IMR-90 (cell line): ENCODE results near the gene SYMPK. TPM values are rescaled to one million over a fixed set of nuclear protein-coding genes. Genes with fewer than 3 reads are reported as not detected.

Experiments
- ATAC-seq: fragments of 200-7000 bp; cut with Tn5 transposase; 2 replicates; pipeline ENCODE4 v1.9.1; 2020; ENCODE audit warnings: low read depth, mild to moderate bottlenecking, moderate library complexity
- BruUV-seq: library from RNA; stranded (reverse); fragments of 400-500 nt; replicated peaks from 2 replicates; lab custom pipeline; 2021; lab: Mats Ljungman, UMichigan
- CTCF ChIA-PET: fragments of 300-600 bp; formaldehyde crosslinking; extraction: SDS; loops from one replicate; lab custom pipeline; 2021; ENCODE audit warnings: antibody characterized with exemption; lab: Yijun Ruan, JAX
- POLR2A ChIA-PET: fragments of 300-600 bp; sonication (Branson Sonifier 250); formaldehyde crosslinking; loops from one replicate; lab custom pipeline; 2022; ENCODE audit warnings: antibody characterized with exemption; ENCODE audit not compliant: unreplicated experiment; lab: Charles Lee
- DNase-seq: peaks from one replicate; pipeline ENCODE4 v3.0.0; 2013
- H2AFZ ChIP-seq: replicated peaks from 2 replicates; pipeline ENCODE3; 2013; ENCODE audit warnings: low read length, mild to moderate bottlenecking; ENCODE audit not compliant: poor library complexity
- H2AK5ac ChIP-seq: 2 replicates; pipeline ENCODE4 v1.6.1; 2013; ENCODE audit warnings: low read depth, low read length, inconsistent platforms
- H2AK9ac ChIP-seq: replicated peaks from 2 replicates; pipeline ENCODE3; 2013; ENCODE audit warnings: mild to moderate bottlenecking, low read depth, low read length, moderate library complexity; ENCODE audit not compliant: poor library complexity
- H2BK120ac ChIP-seq: 2 replicates; pipeline ENCODE4 v1.6.1; 2013; ENCODE audit warnings: low read depth, low read length, inconsistent platforms
- H2BK15ac ChIP-seq: 3 replicates; pipeline ENCODE4 v1.6.1; 2013; ENCODE audit warnings: low read depth, low read length, inconsistent platforms
- H2BK20ac ChIP-seq: 2 replicates; pipeline ENCODE4 v1.6.1; 2013; ENCODE audit warnings: low read depth, mild to moderate bottlenecking, inconsistent platforms, low read length, moderate library complexity
- H2BK5ac ChIP-seq: 2 replicates; pipeline ENCODE4 v1.6.1; 2013; ENCODE audit warnings: mild to moderate bottlenecking, low read depth, low read length, inconsistent platforms; ENCODE audit not compliant: poor library complexity, severe bottlenecking
- H3K14ac ChIP-seq: replicated peaks from 2 replicates; pipeline ENCODE4 v1.6.1; 2013; ENCODE audit warnings: low read depth, low read length, inconsistent platforms
- H3K18ac ChIP-seq: 2 replicates; pipeline ENCODE4 v1.6.1; 2013; ENCODE audit warnings: low read depth, low read length, control low read depth
- H3K23ac ChIP-seq: 2 replicates; pipeline ENCODE4 v1.6.1; 2013; ENCODE audit warnings: low read depth, low read length, inconsistent platforms
- H3K27ac ChIP-seq: 2 replicates; pipeline ENCODE4 v1.5.1; 2013; ENCODE audit warnings: mild to moderate bottlenecking, control low read depth, low read length; ENCODE audit not compliant: insufficient read depth
- H3K27me3 ChIP-seq: 2 replicates; pipeline ENCODE4 v1.6.1; 2013; ENCODE audit warnings: low read length; ENCODE audit not compliant: control insufficient read depth, insufficient read depth
- H3K36me3 ChIP-seq: 2 replicates; pipeline ENCODE4 v1.6.1; 2013; ENCODE audit warnings: low read length, mixed read lengths; ENCODE audit not compliant: control insufficient read depth, insufficient read depth
- H3K4ac ChIP-seq: 2 replicates; pipeline ENCODE4 v1.6.1; 2013; ENCODE audit warnings: low read depth, low read length, inconsistent platforms
- H3K4me1 ChIP-seq: 2 replicates; pipeline ENCODE4 v1.6.1; 2013; ENCODE audit warnings: low read length, mixed read lengths; ENCODE audit not compliant: control insufficient read depth, insufficient read depth
- H3K4me2 ChIP-seq: 2 replicates; pipeline ENCODE4 v1.6.1; 2013; ENCODE audit warnings: low read depth, mild to moderate bottlenecking, control low read depth, low read length, moderate library complexity
- H3K4me3 ChIP-seq: 2 replicates; pipeline ENCODE4 v1.5.1; 2013; ENCODE audit warnings: low read depth, mild to moderate bottlenecking, control low read depth, low read length, moderate library complexity; ENCODE audit not compliant: insufficient read depth
- H3K56ac ChIP-seq: 2 replicates; pipeline ENCODE4 v1.6.1; 2013; ENCODE audit warnings: low read length, inconsistent platforms; ENCODE audit not compliant: insufficient read depth; ENCODE audit errors: extremely low read depth
- H3K79me1 ChIP-seq, 2 experiments: 2 replicates each; pipeline ENCODE4 v1.6.1; 2013; ENCODE audit warnings: low read length in 2 of 2, inconsistent platforms in 1 of 2, low read depth in 1 of 2
- H3K9ac ChIP-seq: 2 replicates; pipeline ENCODE4 v1.6.1; 2013; ENCODE audit warnings: low read depth, low read length, control low read depth
- H3K9me1 ChIP-seq: 2 replicates; pipeline ENCODE4 v1.6.1; 2013; ENCODE audit warnings: low read length, inconsistent platforms; ENCODE audit not compliant: insufficient read depth
- H3K9me3 ChIP-seq: 2 replicates; pipeline ENCODE4 v1.6.1; 2013; ENCODE audit warnings: low read length; ENCODE audit not compliant: control insufficient read depth, insufficient read depth
- H4K20me1 ChIP-seq: 2 replicates; pipeline ENCODE4 v1.6.1; 2013; ENCODE audit warnings: low read length, inconsistent platforms; ENCODE audit not compliant: insufficient read depth
- H4K5ac ChIP-seq: 2 replicates; pipeline ENCODE4 v1.6.1; 2013; ENCODE audit warnings: mild to moderate bottlenecking, low read depth, low read length, control low read depth
- H4K8ac ChIP-seq, 2 experiments: 2 replicates each; pipeline ENCODE4 v1.6.1; 2013; ENCODE audit warnings: low read depth in 2 of 2, low read length in 2 of 2, control low read depth in 1 of 2, inconsistent platforms in 1 of 2
- H4K91ac ChIP-seq: 2 replicates; pipeline ENCODE4 v1.6.1; 2013; ENCODE audit warnings: low read depth, low read length, inconsistent platforms; ENCODE audit not compliant: insufficient read depth
- CHD1 ChIP-seq: IDR thresholded peaks from 2 replicates; pipeline ENCODE4 v1.6.1; 2012; ENCODE audit warnings: low read depth, low read length, improper control_type of control experiment
- FOS ChIP-seq: fragments of 150-350 bp; IDR thresholded peaks from 2 replicates; pipeline ENCODE4 v1.6.1; 2016; ENCODE audit warnings: low read depth, low read length
- NFE2L2 ChIP-seq: fragments of 150-350 bp; IDR thresholded peaks from 2 replicates; pipeline ENCODE4 v1.6.1; 2016; ENCODE audit warnings: low read depth, mild to moderate bottlenecking, low read length
- RFX5 ChIP-seq: IDR thresholded peaks from 2 replicates; pipeline ENCODE4 v1.8.0; 2012; ENCODE audit warnings: low read depth, mild to moderate bottlenecking, low read length, moderate library complexity
- WGBS, 2 experiments: methylation state at CpG; one replicate each; pipeline versions ENCODE4 v1.1.5 to v1.1.7; 2013; ENCODE audit warnings: missing lambda C conversion rate in 2 of 2; ENCODE audit not compliant: insufficient read length in 1 of 2; ENCODE audit errors: extremely low coverage in 2 of 2; 5-methylcytosine and 5-hydroxymethylcytosine counted together
- dilution Hi-C: fragments of 300-500 bp; cut with HindIII; formaldehyde crosslinking; loops from one replicate; pipeline ENCODE4 v1.14.3; 2018; ENCODE audit warnings: low sequenced_read_pairs; ENCODE audit not compliant: unreplicated experiment
- in situ Hi-C: fragments of 300-500 bp; cut with MboI; formaldehyde crosslinking; loops from 3 replicates; pipeline ENCODE4 v1.14.3; 2019; ENCODE audit warnings: low sequenced_read_pairs, inconsistent platforms, mixed read lengths
- intact Hi-C: fragments of 100-400 bp; cut with micrococcal nuclease; formaldehyde crosslinking; loops from 2 replicates; pipeline ENCODE4 v1.10.0; 2022
- polyA plus RNA-seq, 3 experiments: library from polyadenylated mRNA; depleted of rRNA; stranded (reverse); fragments of >200 nt; gene quantifications; 2 replicates each; pipeline ENCODE4 v1.2.3, GENCODE V29; 2012; ENCODE audit warnings: low replicate concordance in 1 of 3
- total RNA-seq: library from RNA; depleted of rRNA; stranded (reverse); fragments of >200 nt; gene quantifications from 2 replicates; pipeline ENCODE4 v1.2.3, GENCODE V29; 2012

SYMPK gene
- total and polyA plus RNA-seq, 2 of the 4 experiments (the other 2 are of a cell fraction): 35.3 to 71.5 TPM

- TF ChIP-seq RFX5 (no peak), FOS (no peak), NFE2L2 (no peak), CHD1 (no peak)
- Histone ChIP-seq H3K18ac (no peak overlapping the region), H3K27me3 (no peaks in the 10 kb centered on the region), H4K5ac (no peak overlapping the region), H2AK9ac (peak overlapping the region; percentile 49), H3K9ac (no peak overlapping the region), H3K4me1 (peaks cover 22% of the 10 kb centered on the region), H2BK120ac (no peak overlapping the region), H2BK5ac (no peak overlapping the region), H2BK15ac (no peak overlapping the region), H2BK20ac (no peak overlapping the region), H3K4me2 (no peak overlapping the region), H3K4me3 (no peak overlapping the region), H4K8ac (no peak overlapping the region), H3K23ac (no peak overlapping the region), H3K27ac (no peak overlapping the region), H3K4ac (no peak overlapping the region), H3K79me1 (peaks cover 21 to 75% of the 10 kb centered on the region in 2 experiments), H3K56ac (no peak overlapping the region), H2AFZ (no peak overlapping the region), H3K14ac (no peak overlapping the region), H4K20me1 (peaks cover 8% of the 10 kb centered on the region; the same call in 1 of the 2 replicates), H3K36me3 (peaks cover 50% of the 10 kb centered on the region), H3K9me3 (no peaks in the 10 kb centered on the region), H3K9me1 (peaks cover 15% of the 10 kb centered on the region), H2AK5ac (no peak overlapping the region), H4K91ac (no peak overlapping the region)
- DNase-seq (no peak), ATAC-seq (no peak)
- CTCF ChIA-PET: no interaction called here
- dilution Hi-C loops: no loop called here
- POLR2A ChIA-PET: no interaction called here
- intact Hi-C loops: no loop called here
- BruUV-seq: no TSS peak
- in situ Hi-C loops: no loop called here
- 95% methylated on average over 14 of the region's 21 CpGs; no CpG with 5 or more reads in 1 of the 2 experiments for WGBS, 2 experiments
Observed at GRCh38 chr19:45786533-45786894, 76.4 kb downstream of the SYMPK start.
